Naive thymus-derived CD4-positive, alpha-beta T cell (primary cell): Measurements from ENCODE around the gene CENPP. TPM values are rescaled to one million over a fixed set of nuclear protein-coding genes. Genes with fewer than 3 reads are reported as not detected.

ENCODE experiments used
- ATAC-seq: fragments of 150-1000 bp; cut with Tn5 transposase; 2 replicates; pipeline ENCODE4 v1.10.0; 2021; ENCODE audit warnings: mild to moderate bottlenecking, moderate library complexity
- CTCF ChIA-PET: fragments of 350-600 bp; sonication (Branson Sonifier 250); formaldehyde crosslinking; loops from one replicate; lab custom pipeline; 2021; ENCODE audit warnings: antibody characterized with exemption; lab: Charles Lee
- POLR2A ChIA-PET: fragments of 350-600 bp; sonication (Branson Sonifier 250); formaldehyde crosslinking; loops from one replicate; lab custom pipeline; 2021; ENCODE audit warnings: antibody characterized with exemption, inconsistent platforms; lab: Charles Lee
- DNase-seq, 9 donors: peaks; one replicate each; pipeline versions ENCODE4 v3.0.0 to v3.0.0-alpha.2; 2020 to 2022; ENCODE audit warnings: mixed read lengths in 1 of 9
- H3K27ac ChIP-seq: one replicate; pipeline ENCODE4 v1.7.0; 2013; ENCODE audit warnings: mild to moderate bottlenecking, low read depth, low read length, moderate library complexity
- H3K27me3 ChIP-seq, 2 donors: one replicate each; pipeline ENCODE4 v1.7.0; 2013; ENCODE audit warnings: low read length in 2 of 2, mild to moderate bottlenecking in 2 of 2, moderate library complexity in 2 of 2; ENCODE audit not compliant: control insufficient read depth in 2 of 2, insufficient read depth in 2 of 2
- H3K36me3 ChIP-seq, 3 experiments: 1 replicate in 2 of 3; 2 replicates in 1 of 3; pipeline ENCODE4 v1.7.0; 2013; ENCODE audit warnings: low read length in 3 of 3, mild to moderate bottlenecking in 3 of 3, moderate library complexity in 1 of 3; ENCODE audit not compliant: insufficient read depth in 3 of 3, control insufficient read depth in 2 of 3
- H3K4me1 ChIP-seq, 2 donors: one replicate each; pipeline ENCODE4 v1.7.0; 2013; ENCODE audit warnings: low read length in 2 of 2, mild to moderate bottlenecking in 2 of 2, moderate library complexity in 1 of 2; ENCODE audit not compliant: control insufficient read depth in 2 of 2, insufficient read depth in 2 of 2
- H3K4me3 ChIP-seq: 2 replicates; pipeline ENCODE4 v1.7.0; 2013; ENCODE audit warnings: mild to moderate bottlenecking, low read length
- H3K9me3 ChIP-seq, 3 experiments: 1 replicate in 2 of 3; 2 replicates in 1 of 3; pipeline ENCODE4 v1.7.0; 2013; ENCODE audit warnings: low read length in 3 of 3; ENCODE audit not compliant: control insufficient read depth in 2 of 3
- H3K27ac Mint-ChIP-seq, 9 donors: one replicate each; pipeline ENCODE4 v1.8.0; 2020 to 2022; ENCODE audit warnings: mixed read lengths in 9 of 9, mild to moderate bottlenecking in 8 of 9, moderate library complexity in 5 of 9, inconsistent platforms in 2 of 9
- H3K27me3 Mint-ChIP-seq, 5 donors: one replicate each; pipeline ENCODE4 v1.8.0; 2021 to 2022; ENCODE audit warnings: mixed read lengths in 5 of 5, mild to moderate bottlenecking in 1 of 5
- H3K36me3 Mint-ChIP-seq, 5 donors: one replicate each; pipeline ENCODE4 v1.8.0; 2020 to 2022; ENCODE audit warnings: mixed read lengths in 5 of 5, mild to moderate bottlenecking in 3 of 5, inconsistent platforms in 1 of 5
- H3K4me1 Mint-ChIP-seq, 7 donors: one replicate each; pipeline ENCODE4 v1.8.0; 2020 to 2022; ENCODE audit warnings: mixed read lengths in 7 of 7, mild to moderate bottlenecking in 3 of 7, inconsistent platforms in 1 of 7
- H3K4me3 Mint-ChIP-seq, 10 donors: one replicate each; pipeline ENCODE4 v1.8.0; 2020 to 2022; ENCODE audit warnings: mild to moderate bottlenecking in 10 of 10, mixed read lengths in 10 of 10, moderate library complexity in 6 of 10, inconsistent platforms in 2 of 10
- H3K9me3 Mint-ChIP-seq, 11 donors: one replicate each; pipeline ENCODE4 v1.8.0; 2020 to 2022; ENCODE audit warnings: mixed read lengths in 11 of 11, mild to moderate bottlenecking in 4 of 11, inconsistent platforms in 1 of 11, moderate library complexity in 1 of 11
- intact Hi-C, 2 donors: fragments of 100-400 bp; cut with micrococcal nuclease; formaldehyde crosslinking; loops; one replicate each; pipeline ENCODE4 v1.15.1; 2023
- polyA plus RNA-seq, 2 donors: library from polyadenylated mRNA; unstranded; fragments of 300-500 nt; fragmentation: Illumina TruSeq; gene quantifications; one replicate each; pipeline ENCODE4 v1.2.3, GENCODE V29; 2021
- total RNA-seq, 6 experiments: library from RNA in 5 of 6; stranded (reverse) in 5 of 6; gene quantifications; 1 replicate in 5 of 6; 2 replicates in 1 of 6; pipeline ENCODE4 v1.2.3 and lab custom pipeline; 2021 to 2026

CENPP gene
- total and polyA plus RNA-seq, 7 experiments from 2014 or later: 1.2 to 24.3 (median 3.8) TPM

GRCh38 chr9:92504881-92505280 is 179.1 kb downstream of the CENPP start:
- H3K36me3 ChIP-seq: no peaks in the 10 kb centered on the region
- no peak overlapping the region for H3K27ac ChIP-seq
- Mint-ChIP-seq H3K4me1 (peaks cover 0 to 12% (median 5%) of the 10 kb centered on the region in 7 donors), H3K4me3 (no peak overlapping the region), H3K27me3 (no peaks in the 10 kb centered on the region), H3K36me3 (peaks cover 0 to 4% (median 0%) of the 10 kb centered on the region in 5 donors), H3K27ac (no peak overlapping the region), H3K9me3 (no peaks in the 10 kb centered on the region)
- intact Hi-C loops: no loop called here
- DNase-seq: no peak
- H3K4me1 ChIP-seq: no peaks in the 10 kb centered on the region
- no peak for ATAC-seq
- ChIA-PET POLR2A (interaction anchor here (0.6 kb wide), 1 partner anchor 770 kb away, joined by 3 read pairs; no protein-coding TSS in a partner anchor), CTCF (no interaction called here)
- no peaks in the 10 kb centered on the region for H3K9me3 ChIP-seq
- no peak overlapping the region for H3K4me3 ChIP-seq
- no peaks in the 10 kb centered on the region for H3K27me3 ChIP-seq

- intact Hi-C loops: no loop called here
- Histone ChIP-seq H3K36me3 (no peaks in the 10 kb centered on the region), H3K27me3 (no peaks in the 10 kb centered on the region), H3K4me3 (no peak overlapping the region), H3K9me3 (no peaks in the 10 kb centered on the region), H3K4me1 (no peaks in the 10 kb centered on the region), H3K27ac (no peak overlapping the region)
- ChIA-PET CTCF (no interaction called here), POLR2A (no interaction called here)
- peaks cover 0 to 12% (median 5%) of the 10 kb centered on the region in 7 donors for H3K4me1 Mint-ChIP-seq
- H3K36me3 Mint-ChIP-seq: peaks cover 0 to 4% (median 0%) of the 10 kb centered on the region in 5 donors
- no peaks in the 10 kb centered on the region for H3K9me3 Mint-ChIP-seq
- H3K27ac Mint-ChIP-seq: peak overlapping the region in 1 of 9 donors; percentile 41
- ATAC-seq (no peak), DNase-seq (no peak)
- no peaks in the 10 kb centered on the region for H3K27me3 Mint-ChIP-seq
- H3K4me3 Mint-ChIP-seq: no peak overlapping the region
Observed at GRCh38 chr9:92506184-92506857, 180.6 kb downstream of the CENPP start.

- no peak overlapping the region for H3K4me3 ChIP-seq
- ChIA-PET CTCF (no interaction called here), POLR2A (no interaction called here)
- no peaks in the 10 kb centered on the region for H3K4me1 ChIP-seq
- Mint-ChIP-seq H3K27me3 (no peaks in the 10 kb centered on the region), H3K9me3 (no peaks in the 10 kb centered on the region), H3K27ac (peak overlapping the region in 1 of 9 donors; percentile 41), H3K4me3 (no peak overlapping the region), H3K4me1 (peaks cover 0 to 12% (median 5%) of the 10 kb centered on the region in 7 donors), H3K36me3 (peaks cover 0 to 4% (median 0%) of the 10 kb centered on the region in 5 donors)
- no peak for DNase-seq
- no peaks in the 10 kb centered on the region for H3K27me3 ChIP-seq
- no peak overlapping the region for H3K27ac ChIP-seq
- intact Hi-C loops: no loop called here
- no peaks in the 10 kb centered on the region for H3K36me3 ChIP-seq
- H3K9me3 ChIP-seq: no peaks in the 10 kb centered on the region
- ATAC-seq: no peak
Observed at GRCh38 chr9:92507005-92507404, 181.3 kb downstream of the CENPP start.

- ATAC-seq (no peak), DNase-seq (no peak)
- no peaks in the 10 kb centered on the region for H3K9me3 ChIP-seq
- H3K27ac Mint-ChIP-seq: no peak overlapping the region
- intact Hi-C loops: no loop called here
- peaks cover 0 to 12% (median 5%) of the 10 kb centered on the region in 7 donors for H3K4me1 Mint-ChIP-seq
- ChIA-PET CTCF (no interaction called here), POLR2A (no interaction called here)
- H3K27me3 ChIP-seq: no peaks in the 10 kb centered on the region
- H3K4me1 ChIP-seq: no peaks in the 10 kb centered on the region
- H3K27me3 Mint-ChIP-seq: no peaks in the 10 kb centered on the region
- no peak overlapping the region for H3K4me3 ChIP-seq
- no peak overlapping the region for H3K27ac ChIP-seq
- H3K9me3 Mint-ChIP-seq: no peaks in the 10 kb centered on the region
- no peaks in the 10 kb centered on the region for H3K36me3 ChIP-seq
- peaks cover 0 to 4% (median 0%) of the 10 kb centered on the region in 5 donors for H3K36me3 Mint-ChIP-seq
- H3K4me3 Mint-ChIP-seq: no peak overlapping the region
Observed at GRCh38 chr9:92507496-92507895, 181.7 kb downstream of the CENPP start.

- Histone ChIP-seq H3K27ac (no peak overlapping the region), H3K27me3 (no peaks in the 10 kb centered on the region), H3K9me3 (no peaks in the 10 kb centered on the region), H3K36me3 (no peaks in the 10 kb centered on the region), H3K4me1 (no peaks in the 10 kb centered on the region), H3K4me3 (no peak overlapping the region)
- Mint-ChIP-seq H3K27ac (no peak overlapping the region), H3K9me3 (no peaks in the 10 kb centered on the region), H3K4me1 (peaks cover 0 to 12% (median 5%) of the 10 kb centered on the region in 7 donors), H3K4me3 (no peak overlapping the region), H3K27me3 (no peaks in the 10 kb centered on the region), H3K36me3 (peaks cover 0 to 4% (median 0%) of the 10 kb centered on the region in 5 donors)
- intact Hi-C loops: no loop called here
- CTCF ChIA-PET: no interaction called here
- ATAC-seq (no peak), DNase-seq (no peak)
- POLR2A ChIA-PET: no interaction called here
Observed at GRCh38 chr9:92508018-92508820, 182.5 kb downstream of the CENPP start.

GRCh38 chr9:92509050-92509449 is 183.3 kb downstream of the CENPP start:
- POLR2A ChIA-PET: no interaction called here
- CTCF ChIA-PET: interaction anchor here (0.5 kb wide), 1 partner anchor 55 kb away, joined by 3 read pairs; no protein-coding TSS in a partner anchor
- ATAC-seq: no peak

More at GRCh38 chr9:92509050-92509449, 183.3 kb downstream of the CENPP start:
- intact Hi-C loops: no loop called here
- DNase-seq: no peak
- Histone ChIP-seq H3K27me3 (no peaks in the 10 kb centered on the region), H3K27ac (no peak overlapping the region), H3K36me3 (no peaks in the 10 kb centered on the region), H3K9me3 (no peaks in the 10 kb centered on the region), H3K4me1 (no peaks in the 10 kb centered on the region), H3K4me3 (no peak overlapping the region)
- no peak overlapping the region for H3K27ac Mint-ChIP-seq
- peaks cover 0 to 12% (median 5%) of the 10 kb centered on the region in 7 donors for H3K4me1 Mint-ChIP-seq
- no peaks in the 10 kb centered on the region for H3K9me3 Mint-ChIP-seq
- peaks cover 0 to 4% (median 0%) of the 10 kb centered on the region in 5 donors for H3K36me3 Mint-ChIP-seq
- H3K27me3 Mint-ChIP-seq: no peaks in the 10 kb centered on the region
- H3K4me3 Mint-ChIP-seq: no peak overlapping the region
